ENCODE results near the gene ABCA5.
"Not testable (repeated sequence)": the region's sequence is repeated elsewhere in the genome, so short reads cannot be mapped to it uniquely, and the experiment has no call there.

ABCA5 gene

GRCh38 chr17:69198238-69198637 is 128.7 kb downstream of the ABCA5 start:
- DNase-seq (ENCODE audit: low spot score): no peak

- not testable (repeated sequence) for DNase-seq (ENCODE audit: low spot score)
Measured at GRCh38 chr17:69196105-69196653, 130.8 kb downstream of the ABCA5 start.
